ENCODE results near the gene MCCC2. TPM values are rescaled to one million over a fixed set of nuclear protein-coding genes. Genes with fewer than 3 reads are reported as not detected.
A peak's percentile ranks its signal among the peaks of the same experiment; 100 is the strongest.

Gene MCCC2
- total and polyA plus RNA-seq, 4 experiments from 2014 or later = 28.1 to 31.9 (median 31.4) TPM

- H3K36me3 ChIP-seq (ENCODE audit: insufficient read depth, low read length) = peaks cover 8% of the 10 kb centered on the region
- Mint-ChIP-seq H3K36me3 (peaks cover 59 to 70% of the 10 kb centered on the region in 2 donors), H3K27me3 (no peaks in the 10 kb centered on the region), H3K4me1 (peaks cover 7 to 17% (median 9%) of the 10 kb centered on the region in 4 donors), H3K9me3 (peaks cover 0 to 1% (median 0%) of the 10 kb centered on the region in 8 donors), H3K27ac (peak overlapping the region in 3 of 7 donors; percentile 49 to 85 (median 74)), H3K4me3 (no peak overlapping the region)
- H3K4me3 ChIP-seq (ENCODE audit: low read length in 2 of 2) = no peak overlapping the region
- no peaks in the 10 kb centered on the region for H3K27me3 ChIP-seq (ENCODE audit: insufficient read depth, low read length)
- intact Hi-C loops (cut with micrococcal nuclease) = no loop called here
- CTCF ChIA-PET (ENCODE audit: partially characterized antibody) = no interaction called here
- POLR2A ChIA-PET (ENCODE audit: partially characterized antibody) = interaction anchor here (1.8 kb wide), 1 partner anchor 12 kb away, joined by 3 read pairs; no protein-coding TSS in a partner anchor
- no peaks in the 10 kb centered on the region for H3K9me3 ChIP-seq (ENCODE audit: control insufficient read depth in 1 of 2, low read length in 2 of 2)
- DNase-seq = no peak
- no peaks in the 10 kb centered on the region for H3K4me1 ChIP-seq (ENCODE audit: insufficient read depth, low read length)
- H3K27ac ChIP-seq (ENCODE audit: low read depth, low read length) = no peak overlapping the region
These were observed 34.1 kb downstream of the MCCC2 start for GRCh38 chr5:71621268-71621667.

GRCh38 chr5:71621741-71622140 is 34.6 kb downstream of the MCCC2 start:
- Histone ChIP-seq H3K4me1 (ENCODE audit: insufficient read depth, low read length) (no peaks in the 10 kb centered on the region), H3K27ac (ENCODE audit: low read depth, low read length) (no peak overlapping the region), H3K36me3 (ENCODE audit: insufficient read depth, low read length) (peaks cover 4% of the 10 kb centered on the region), H3K4me3 (ENCODE audit: low read length in 2 of 2) (no peak overlapping the region), H3K27me3 (ENCODE audit: insufficient read depth, low read length) (no peaks in the 10 kb centered on the region), H3K9me3 (ENCODE audit: control insufficient read depth in 1 of 2, low read length in 2 of 2) (no peaks in the 10 kb centered on the region)
- Mint-ChIP-seq H3K27me3 (no peaks in the 10 kb centered on the region), H3K36me3 (peaks cover 56 to 66% of the 10 kb centered on the region in 2 donors), H3K4me3 (no peak overlapping the region), H3K4me1 (peaks cover 5 to 15% (median 8%) of the 10 kb centered on the region in 4 donors), H3K9me3 (peaks cover 0 to 1% (median 0%) of the 10 kb centered on the region in 8 donors), H3K27ac (peak overlapping the region in 3 of 7 donors; percentile 7 to 83 (median 37))
- ChIA-PET POLR2A (ENCODE audit: partially characterized antibody) (interaction anchor here (1.8 kb wide), 1 partner anchor 11 kb away, joined by 3 read pairs; no protein-coding TSS in a partner anchor), CTCF (ENCODE audit: partially characterized antibody) (no interaction called here)
- intact Hi-C loops (cut with micrococcal nuclease) = no loop called here
- no peak for DNase-seq

GRCh38 chr5:71623221-71623794 is 36.2 kb downstream of the MCCC2 start:
- Histone ChIP-seq H3K27me3 (ENCODE audit: insufficient read depth, low read length) (no peaks in the 10 kb centered on the region), H3K36me3 (ENCODE audit: insufficient read depth, low read length) (no peaks in the 10 kb centered on the region), H3K9me3 (ENCODE audit: control insufficient read depth in 1 of 2, low read length in 2 of 2) (no peaks in the 10 kb centered on the region), H3K4me1 (ENCODE audit: insufficient read depth, low read length) (no peaks in the 10 kb centered on the region), H3K27ac (ENCODE audit: low read depth, low read length) (no peak overlapping the region), H3K4me3 (ENCODE audit: low read length in 2 of 2) (no peak overlapping the region)
- CTCF ChIA-PET (ENCODE audit: partially characterized antibody) = interaction anchor here (1.3 kb wide), 1 partner anchor 22 kb away, joined by 5 read pairs; no protein-coding TSS in a partner anchor
- peaks cover 0 to 10% (median 5%) of the 10 kb centered on the region in 4 donors for H3K4me1 Mint-ChIP-seq
- no peak overlapping the region for H3K4me3 Mint-ChIP-seq
- POLR2A ChIA-PET (ENCODE audit: partially characterized antibody) = no interaction called here
- peaks cover 0 to 2% (median 0%) of the 10 kb centered on the region in 8 donors for H3K9me3 Mint-ChIP-seq
- DNase-seq = no peak
- H3K27ac Mint-ChIP-seq = peak overlapping the region in 2 of 7 donors; percentile 20 to 39
- H3K36me3 Mint-ChIP-seq = peaks cover 53 to 63% of the 10 kb centered on the region in 2 donors
- intact Hi-C loops (cut with micrococcal nuclease) = no loop called here
- no peaks in the 10 kb centered on the region for H3K27me3 Mint-ChIP-seq

GRCh38 chr5:71629950-71630349 is 42.8 kb downstream of the MCCC2 start:
- intact Hi-C loops (cut with micrococcal nuclease) = no loop called here
- Histone ChIP-seq H3K4me1 (ENCODE audit: insufficient read depth, low read length) (no peaks in the 10 kb centered on the region), H3K36me3 (ENCODE audit: insufficient read depth, low read length) (peaks cover 7% of the 10 kb centered on the region), H3K27ac (ENCODE audit: low read depth, low read length) (no peak overlapping the region), H3K4me3 (ENCODE audit: low read length in 2 of 2) (no peak overlapping the region), H3K9me3 (ENCODE audit: control insufficient read depth in 1 of 2, low read length in 2 of 2) (no peaks in the 10 kb centered on the region), H3K27me3 (ENCODE audit: insufficient read depth, low read length) (no peaks in the 10 kb centered on the region)
- ChIA-PET CTCF (ENCODE audit: partially characterized antibody) (no interaction called here), POLR2A (ENCODE audit: partially characterized antibody) (no interaction called here)
- Mint-ChIP-seq H3K36me3 (peaks cover 46 to 55% of the 10 kb centered on the region in 2 donors), H3K27ac (no peak overlapping the region), H3K27me3 (no peaks in the 10 kb centered on the region), H3K9me3 (peaks cover 0 to 2% (median 0%) of the 10 kb centered on the region in 8 donors), H3K4me3 (no peak overlapping the region), H3K4me1 (peaks cover 0 to 14% (median 3%) of the 10 kb centered on the region in 4 donors)
- DNase-seq = no peak

- Histone ChIP-seq H3K27ac (ENCODE audit: low read depth, low read length) (no peak overlapping the region), H3K4me3 (ENCODE audit: low read length in 2 of 2) (no peak overlapping the region), H3K4me1 (ENCODE audit: insufficient read depth, low read length) (no peaks in the 10 kb centered on the region), H3K27me3 (ENCODE audit: insufficient read depth, low read length) (no peaks in the 10 kb centered on the region), H3K9me3 (ENCODE audit: control insufficient read depth in 1 of 2, low read length in 2 of 2) (no peaks in the 10 kb centered on the region), H3K36me3 (ENCODE audit: insufficient read depth, low read length) (peaks cover 12% of the 10 kb centered on the region)
- Mint-ChIP-seq H3K36me3 (peaks cover 46 to 56% of the 10 kb centered on the region in 2 donors), H3K9me3 (peaks cover 0 to 2% (median 0%) of the 10 kb centered on the region in 8 donors), H3K4me1 (peaks cover 0 to 15% (median 2%) of the 10 kb centered on the region in 4 donors), H3K27me3 (no peaks in the 10 kb centered on the region), H3K27ac (no peak overlapping the region), H3K4me3 (no peak overlapping the region)
- ChIA-PET POLR2A (ENCODE audit: partially characterized antibody) (interaction anchor here (0.6 kb wide), 1 partner anchor 8 kb away, joined by 3 read pairs; no protein-coding TSS in a partner anchor), CTCF (ENCODE audit: partially characterized antibody) (no interaction called here)
- intact Hi-C loops (cut with micrococcal nuclease) = no loop called here
- DNase-seq = no peak
These were observed 43.9 kb downstream of the MCCC2 start for GRCh38 chr5:71631070-71631469.

- H3K4me3 ChIP-seq (ENCODE audit: low read length in 2 of 2) = no peak overlapping the region
- H3K9me3 ChIP-seq (ENCODE audit: control insufficient read depth in 1 of 2, low read length in 2 of 2) = no peaks in the 10 kb centered on the region
- POLR2A ChIA-PET (ENCODE audit: partially characterized antibody) = interaction anchor here (1.2 kb wide), 1 partner anchor 45 kb away, joined by 5 read pairs; the partner anchor contains the start of gene MCCC2
- H3K4me1 ChIP-seq (ENCODE audit: insufficient read depth, low read length) = no peaks in the 10 kb centered on the region
- H3K27me3 ChIP-seq (ENCODE audit: insufficient read depth, low read length) = no peaks in the 10 kb centered on the region
- H3K4me1 Mint-ChIP-seq = peaks cover 0 to 13% (median 2%) of the 10 kb centered on the region in 4 donors
- no peaks in the 10 kb centered on the region for H3K27me3 Mint-ChIP-seq
- no peak overlapping the region for H3K4me3 Mint-ChIP-seq
- H3K36me3 Mint-ChIP-seq = peaks cover 42 to 54% of the 10 kb centered on the region in 2 donors
- peaks cover 0 to 2% (median 0%) of the 10 kb centered on the region in 8 donors for H3K9me3 Mint-ChIP-seq
- DNase-seq = no peak
- no peak overlapping the region for H3K27ac ChIP-seq (ENCODE audit: low read depth, low read length)
- intact Hi-C loops (cut with micrococcal nuclease) = no loop called here
- CTCF ChIA-PET (ENCODE audit: partially characterized antibody) = no interaction called here
- H3K36me3 ChIP-seq (ENCODE audit: insufficient read depth, low read length) = peaks cover 12% of the 10 kb centered on the region
- no peak overlapping the region for H3K27ac Mint-ChIP-seq
These were observed 45.0 kb downstream of the MCCC2 start for GRCh38 chr5:71632168-71632567.

- ChIA-PET CTCF (ENCODE audit: partially characterized antibody) (interaction anchor here (0.7 to 2.2 kb wide), 2 partner anchors 13 to 32 kb away, joined by 3 to 8 read pairs; no protein-coding TSS in a partner anchor), POLR2A (ENCODE audit: partially characterized antibody) (interaction anchor here (1.1 to 1.2 kb wide), 2 partner anchors 12 to 46 kb away, joined by 3 to 5 read pairs; partner anchors contain the start of gene MCCC2)
- Histone ChIP-seq H3K36me3 (ENCODE audit: insufficient read depth, low read length) (peaks cover 12% of the 10 kb centered on the region), H3K9me3 (ENCODE audit: control insufficient read depth in 1 of 2, low read length in 2 of 2) (no peaks in the 10 kb centered on the region), H3K27me3 (ENCODE audit: insufficient read depth, low read length) (no peaks in the 10 kb centered on the region), H3K27ac (ENCODE audit: low read depth, low read length) (no peak overlapping the region), H3K4me3 (ENCODE audit: low read length in 2 of 2) (no peak overlapping the region), H3K4me1 (ENCODE audit: insufficient read depth, low read length) (no peaks in the 10 kb centered on the region)
- H3K4me1 Mint-ChIP-seq = peaks cover 0 to 10% (median 2%) of the 10 kb centered on the region in 4 donors
- DNase-seq = no peak
- peaks cover 0 to 2% (median 0%) of the 10 kb centered on the region in 8 donors for H3K9me3 Mint-ChIP-seq
- intact Hi-C loops (cut with micrococcal nuclease) = no loop called here
- H3K4me3 Mint-ChIP-seq = no peak overlapping the region
- H3K27ac Mint-ChIP-seq = peak overlapping the region in 2 of 7 donors; percentile 36 to 48
- H3K27me3 Mint-ChIP-seq = no peaks in the 10 kb centered on the region
- H3K36me3 Mint-ChIP-seq = peaks cover 50 to 57% of the 10 kb centered on the region in 2 donors
These were observed 46.4 kb downstream of the MCCC2 start for GRCh38 chr5:71633255-71634155.
